Lower leg skin (tissue), 3 donors: ENCODE results near the gene GSG1L.

Experiments used
- CTCF ChIP-seq, 3 donors: fragments of 450-650 bp; IDR thresholded peaks; one replicate each; pipeline ENCODE4 v1.5.1; 2016; ENCODE audit warnings: antibody characterized with exemption in 3 of 3, mild to moderate bottlenecking in 3 of 3, moderate library complexity in 2 of 3
- POLR2A ChIP-seq, 2 donors: fragments of 450-650 bp; IDR thresholded peaks; one replicate each; pipeline ENCODE4 v1.6.1; 2016 to 2017; ENCODE audit warnings: antibody characterized with exemption in 2 of 2, mild to moderate bottlenecking in 1 of 2, moderate library complexity in 1 of 2

DNA sequence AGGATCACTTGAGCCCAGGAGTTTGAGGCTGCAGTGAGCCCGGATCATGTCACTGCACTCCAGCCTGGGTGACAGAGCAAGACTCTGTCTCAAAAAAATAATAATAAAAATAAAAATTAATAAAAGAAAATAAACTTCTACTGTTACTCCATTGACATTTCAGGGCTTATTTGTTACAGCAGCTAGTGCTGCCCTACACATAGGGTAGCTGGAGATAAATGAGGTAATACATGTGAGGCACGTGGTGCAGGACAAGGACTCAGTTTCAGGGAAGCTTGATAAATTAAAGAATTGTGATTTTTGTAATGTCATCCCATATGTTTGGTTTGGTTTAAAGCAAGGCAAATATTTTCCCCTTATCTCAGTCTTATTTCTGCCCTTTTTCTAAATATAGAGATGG, 80.3 kb downstream of the GSG1L start:
- TF ChIP-seq CTCF (IDR thresholded peaks at IDR 0.05) (no peak), POLR2A (IDR thresholded peaks at IDR 0.05) (no peak)
